CD4-positive, alpha-beta memory T cell (primary cell): ENCODE data around the gene ZDHHC11B. TPM values are rescaled to one million over a fixed set of nuclear protein-coding genes. Genes with fewer than 3 reads are reported as not detected.
"Not testable (repeated sequence)": the region's sequence is repeated elsewhere in the genome, so short reads cannot be mapped to it uniquely, and the experiment has no call there.

ENCODE experiments used
- CTCF ChIA-PET: fragments of 350-600 bp; sonication (Branson Sonifier 250); formaldehyde crosslinking; loops from one replicate; lab custom pipeline; 2021; ENCODE audit warnings: inconsistent platforms; ENCODE audit not compliant: partially characterized antibody; lab: Charles Lee
- POLR2A ChIA-PET: fragments of 350-600 bp; sonication (Branson Sonifier 250); formaldehyde crosslinking; loops from one replicate; lab custom pipeline; 2021; ENCODE audit not compliant: partially characterized antibody; lab: Charles Lee
- DNase-seq, 5 donors: peaks; one replicate each; pipeline versions ENCODE4 v3.0.0 to v3.0.0-alpha.2; 2020 to 2022; ENCODE audit warnings: mixed read lengths in 1 of 5
- H3K27ac ChIP-seq: one replicate; pipeline ENCODE4 v1.7.0; 2013; ENCODE audit warnings: low read depth, low read length
- H3K27me3 ChIP-seq: 2 replicates; pipeline ENCODE4 v1.7.0; 2013; ENCODE audit warnings: mild to moderate bottlenecking, low read length, moderate library complexity; ENCODE audit not compliant: insufficient read depth
- H3K36me3 ChIP-seq: 2 replicates; pipeline ENCODE4 v1.7.0; 2013; ENCODE audit warnings: mild to moderate bottlenecking, low read length, moderate library complexity; ENCODE audit not compliant: insufficient read depth
- H3K4me1 ChIP-seq: 2 replicates; pipeline ENCODE4 v1.7.0; 2013; ENCODE audit warnings: mild to moderate bottlenecking, low read length, moderate library complexity; ENCODE audit not compliant: insufficient read depth
- H3K4me3 ChIP-seq, 2 donors: one replicate each; pipeline ENCODE4 v1.7.0; 2013; ENCODE audit warnings: low read length in 2 of 2, mild to moderate bottlenecking in 1 of 2
- H3K9me3 ChIP-seq, 2 donors: one replicate each; pipeline ENCODE4 v1.7.0; 2013; ENCODE audit warnings: low read length in 2 of 2, control low read depth in 1 of 2; ENCODE audit not compliant: control insufficient read depth in 1 of 2
- H3K27ac Mint-ChIP-seq, 7 donors: one replicate each; pipeline ENCODE4 v1.8.0; 2020 to 2021; ENCODE audit warnings: mixed read lengths in 7 of 7, mild to moderate bottlenecking in 6 of 7, inconsistent platforms in 3 of 7, moderate library complexity in 3 of 7
- H3K27me3 Mint-ChIP-seq, 2 donors: one replicate each; pipeline ENCODE4 v1.8.0; 2020 to 2021; ENCODE audit warnings: mixed read lengths in 2 of 2
- H3K36me3 Mint-ChIP-seq, 2 donors: one replicate each; pipeline ENCODE4 v1.8.0; 2020 to 2021; ENCODE audit warnings: mixed read lengths in 2 of 2, inconsistent platforms in 1 of 2, mild to moderate bottlenecking in 1 of 2
- H3K4me1 Mint-ChIP-seq, 4 donors: one replicate each; pipeline ENCODE4 v1.8.0; 2020 to 2021; ENCODE audit warnings: mixed read lengths in 4 of 4, mild to moderate bottlenecking in 1 of 4
- H3K4me3 Mint-ChIP-seq, 8 donors: one replicate each; pipeline ENCODE4 v1.8.0; 2020 to 2021; ENCODE audit warnings: mixed read lengths in 8 of 8, mild to moderate bottlenecking in 7 of 8, moderate library complexity in 6 of 8, inconsistent platforms in 3 of 8
- H3K9me3 Mint-ChIP-seq, 8 donors: one replicate each; pipeline ENCODE4 v1.8.0; 2020 to 2021; ENCODE audit warnings: mixed read lengths in 8 of 8, mild to moderate bottlenecking in 5 of 8, inconsistent platforms in 3 of 8, moderate library complexity in 1 of 8
- intact Hi-C: fragments of 100-400 bp; cut with micrococcal nuclease; formaldehyde crosslinking; loops from one replicate; pipeline ENCODE4 v1.15.1; 2023
- polyA plus RNA-seq, 2 donors: library from polyadenylated mRNA; unstranded; fragments of 300-500 nt; fragmentation: Illumina TruSeq; gene quantifications; one replicate each; pipeline ENCODE4 v1.2.3, GENCODE V29; 2021
- total RNA-seq, 2 experiments: library from RNA; stranded (reverse); gene quantifications; one replicate each; pipeline ENCODE4 v1.2.3, GENCODE V29; 2021

ZDHHC11B gene
- total and polyA plus RNA-seq, 4 experiments from 2014 or later, result 0.75 to 8.1 (median 8.0) TPM; not detected in 1

DNA sequence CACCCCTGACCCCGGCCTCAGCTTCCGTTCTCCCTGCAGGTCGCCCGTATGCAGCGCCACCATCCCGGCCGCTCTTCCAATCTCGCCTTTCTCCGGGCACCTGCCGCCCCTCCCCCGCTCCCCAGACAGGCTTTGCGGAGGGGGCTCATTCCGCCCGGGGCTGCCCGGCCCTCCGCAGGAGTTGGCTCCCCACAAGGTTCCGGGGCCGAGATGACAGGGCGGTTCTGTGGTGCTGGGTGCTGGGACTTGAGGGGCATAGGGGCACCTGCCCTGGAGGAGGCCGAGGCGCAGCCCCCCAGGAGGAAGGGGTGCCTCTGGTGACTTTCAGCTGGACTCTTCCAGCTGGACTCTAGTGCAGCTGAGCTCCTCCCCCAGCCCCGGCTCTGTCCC is 90.5 kb downstream of the ZDHHC11B start:
- H3K27ac ChIP-seq, H3K36me3 ChIP-seq, H3K27me3 ChIP-seq, H3K27me3 Mint-ChIP-seq, H3K36me3 Mint-ChIP-seq, H3K27ac Mint-ChIP-seq, intact Hi-C loops, H3K9me3 ChIP-seq, H3K4me1 ChIP-seq, H3K4me3 ChIP-seq, H3K4me1 Mint-ChIP-seq, POLR2A ChIA-PET, CTCF ChIA-PET: not testable (repeated sequence)
- H3K9me3 Mint-ChIP-seq, result peaks cover 0 to 12% (median 8%) of the 10 kb centered on the region in 8 donors
- peak overlapping the region in 3 of 8 donors; percentile 34 to 63 (median 39) for H3K4me3 Mint-ChIP-seq
- peak in 1 of 5 donors; percentile 52 for DNase-seq

DNA sequence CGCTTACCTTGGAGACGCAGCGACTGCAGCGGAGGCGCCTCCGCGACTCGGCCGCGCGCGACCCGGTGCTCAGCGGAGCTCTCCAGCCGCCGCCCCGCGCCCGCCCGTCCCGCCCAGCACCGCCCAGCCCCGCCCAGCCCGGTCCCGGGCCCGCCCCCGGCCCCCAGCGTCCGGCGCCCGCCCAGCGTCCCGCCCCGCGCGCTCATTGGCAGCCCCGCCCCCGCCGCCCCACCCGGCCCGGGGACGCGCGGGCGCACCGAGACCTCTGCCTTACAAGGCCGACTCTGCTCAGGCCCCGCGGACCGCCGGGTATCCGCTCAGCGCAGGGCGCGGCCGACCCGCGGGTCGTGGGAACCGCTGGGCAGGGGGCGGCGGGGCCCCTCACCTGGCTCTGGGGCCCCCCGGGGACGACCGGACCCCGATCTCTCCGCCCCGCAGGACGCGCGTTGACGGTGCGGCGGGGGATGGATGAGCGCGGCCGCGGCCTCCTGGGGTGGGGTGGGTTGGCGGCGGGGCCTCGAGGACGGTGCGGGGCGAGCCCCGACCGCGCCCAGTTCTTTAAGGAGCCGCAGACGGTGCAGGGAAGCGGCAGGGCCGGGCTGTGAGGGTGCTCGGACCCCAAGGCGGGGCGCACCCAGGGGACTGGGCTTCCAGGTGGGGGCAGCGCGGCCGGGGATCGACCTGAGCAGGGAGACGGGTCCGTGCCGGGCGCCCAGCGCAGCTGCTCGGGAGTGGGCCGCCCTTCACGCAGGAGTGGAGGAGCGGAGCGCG is 91.1 kb downstream of the ZDHHC11B start, which contains the start of gene TPPP:
TSS of gene TPPP (minus strand) at position 82 of the 771 bp plus-strand sequence. CDS start 15,292 bp downstream, outside the sequence.
- POLR2A ChIA-PET, H3K36me3 ChIP-seq, H3K4me1 ChIP-seq, H3K9me3 ChIP-seq, H3K27me3 Mint-ChIP-seq, H3K9me3 Mint-ChIP-seq, CTCF ChIA-PET, H3K36me3 Mint-ChIP-seq, H3K4me1 Mint-ChIP-seq, H3K27me3 ChIP-seq: not testable (repeated sequence)
- Mint-ChIP-seq H3K4me3 (peak within 1 kb of the TSS; percentile 41 to 82 (median 81)), H3K27ac (peak within 1 kb of the TSS in 4 of 7 donors; percentile 27 to 86 (median 55))
- DNase-seq, result peak; percentile 76 to 82 (median 80)
- intact Hi-C loops, result loop anchor here (2.0 kb wide), 2 partner anchors 21 to 81 kb away; partner anchors contain the start of gene CEP72
- Histone ChIP-seq H3K4me3 (peak within 1 kb of the TSS in 1 of 2 donors; percentile 35), H3K27ac (peak within 1 kb of the TSS; percentile 26)

DNA sequence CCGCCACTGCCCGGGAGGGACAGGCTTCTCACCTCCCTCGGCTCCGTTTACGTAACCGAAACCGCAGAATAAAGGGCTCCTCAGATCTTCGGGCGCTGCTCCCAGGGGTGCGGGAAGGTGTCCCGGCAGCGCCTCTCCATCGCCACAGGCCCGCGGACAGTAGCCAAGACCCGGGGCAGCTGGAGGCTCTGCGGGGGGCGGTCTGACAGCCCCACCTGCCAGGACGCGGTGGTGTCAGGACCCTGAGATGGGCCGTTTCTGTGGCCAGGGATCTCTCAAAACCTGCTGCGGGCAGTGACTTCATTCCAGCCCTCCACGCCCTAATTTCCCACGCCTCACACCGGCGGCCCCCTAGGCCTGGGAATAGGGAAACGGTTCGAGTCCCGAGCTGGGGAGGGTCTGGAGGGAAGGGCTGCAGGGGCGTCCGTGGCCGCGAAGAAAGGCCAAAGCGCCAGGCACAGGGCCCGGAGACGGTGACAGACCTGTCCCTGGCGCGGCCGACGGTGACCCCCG is 91.9 kb downstream of the ZDHHC11B start:
- H3K4me1 ChIP-seq, POLR2A ChIA-PET, H3K9me3 ChIP-seq, H3K36me3 ChIP-seq, H3K9me3 Mint-ChIP-seq, H3K27me3 Mint-ChIP-seq, H3K4me1 Mint-ChIP-seq, H3K27me3 ChIP-seq, H3K36me3 Mint-ChIP-seq: not testable (repeated sequence)
- H3K4me3 Mint-ChIP-seq, result peak overlapping the region; percentile 41 to 82 (median 81)
- peak overlapping the region; percentile 26 for H3K27ac ChIP-seq
- CTCF ChIA-PET, result interaction anchor here (0.6 kb wide), 1 partner anchor 1100 kb away, joined by 3 read pairs; no protein-coding TSS in a partner anchor
- intact Hi-C loops, result loop anchor here (2.0 kb wide), 2 partner anchors 20 to 80 kb away; partner anchors contain the start of gene CEP72
- H3K27ac Mint-ChIP-seq, result peak overlapping the region in 2 of 7 donors; percentile 35 to 75
- DNase-seq, result peak; percentile 38 to 69 (median 44)
- H3K4me3 ChIP-seq, result peak overlapping the region in 1 of 2 donors; percentile 35

DNA sequence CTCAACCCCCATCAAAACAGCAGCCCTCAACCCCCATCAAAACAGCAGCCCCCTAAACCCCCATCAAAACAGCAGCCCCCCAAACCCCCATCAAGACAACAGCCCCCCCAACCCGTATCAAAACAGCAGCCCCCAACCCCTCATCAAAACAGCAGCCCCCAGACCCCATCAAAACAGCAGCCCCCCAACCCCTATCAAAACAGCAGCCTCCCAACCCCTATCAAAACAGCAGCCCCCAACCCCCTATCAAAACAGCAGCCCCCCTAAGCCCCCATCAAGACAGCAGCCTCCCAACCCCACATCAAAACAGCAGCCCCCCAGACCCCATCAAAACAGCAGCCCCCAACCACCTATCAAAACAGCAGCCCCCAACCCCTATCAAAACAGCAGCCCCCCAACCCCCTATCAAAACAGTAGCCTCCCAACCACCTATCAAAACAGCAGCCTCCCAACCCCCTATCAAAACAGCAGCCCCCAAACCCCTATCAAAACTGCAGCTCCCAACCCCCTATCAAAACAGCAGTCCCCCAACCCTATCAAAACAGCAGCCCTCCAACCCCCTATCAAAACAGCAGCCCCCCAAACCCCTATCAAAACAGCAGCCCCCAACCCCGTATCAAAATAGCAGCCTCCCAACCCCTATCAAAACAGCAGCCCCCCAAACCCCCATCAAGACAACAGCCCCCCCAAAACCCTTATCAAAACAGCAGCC is 92.6 kb downstream of the ZDHHC11B start:
- Histone ChIP-seq H3K4me1 (peaks cover 5% of the 10 kb centered on the region), H3K27ac (no peak overlapping the region), H3K4me3 (peak overlapping the region in 1 of 2 donors; percentile 35), H3K9me3 (no peaks in the 10 kb centered on the region), H3K36me3 (no peaks in the 10 kb centered on the region), H3K27me3 (no peaks in the 10 kb centered on the region)
- Mint-ChIP-seq H3K27me3 (peaks cover 0 to 1% of the 10 kb centered on the region in 2 donors), H3K9me3 (no peaks in the 10 kb centered on the region), H3K4me1 (peaks cover 0 to 5% (median 0%) of the 10 kb centered on the region in 4 donors), H3K4me3 (peak overlapping the region; percentile 41 to 82 (median 81)), H3K36me3 (no peaks in the 10 kb centered on the region), H3K27ac (peak overlapping the region in 4 of 7 donors; percentile 27 to 86 (median 55))
- peak in 1 of 5 donors; percentile 11 for DNase-seq
- POLR2A ChIA-PET, result no interaction called here
- intact Hi-C loops, result loop anchor here (2.0 kb wide), 2 partner anchors 19 to 79 kb away; partner anchors contain the start of gene CEP72
- CTCF ChIA-PET, result interaction anchor here (0.6 kb wide), 1 partner anchor 1101 kb away, joined by 3 read pairs; no protein-coding TSS in a partner anchor

DNA sequence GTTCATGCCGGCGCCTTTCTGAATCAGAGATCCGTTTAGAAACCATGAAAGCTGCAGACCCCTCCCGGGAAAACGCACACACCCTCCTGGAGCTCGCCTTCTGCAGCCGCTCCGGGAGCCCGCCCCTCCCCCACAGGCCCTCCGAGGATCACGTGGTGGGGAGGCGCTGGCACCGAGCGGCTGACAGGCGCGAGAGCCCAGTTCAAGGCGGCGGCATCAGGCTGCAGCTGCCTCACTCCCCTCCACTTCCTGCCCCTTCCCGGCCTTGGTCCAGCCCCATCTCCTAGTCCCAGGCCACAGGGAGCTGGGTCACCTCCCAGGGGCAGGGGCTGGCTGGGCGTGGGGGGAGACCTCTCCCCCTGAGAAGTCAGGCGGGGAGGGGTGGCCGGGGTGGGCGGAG is 93.5 kb downstream of the ZDHHC11B start:
- H3K27me3 ChIP-seq, H3K9me3 ChIP-seq, H3K4me3 Mint-ChIP-seq, H3K36me3 Mint-ChIP-seq, H3K4me3 ChIP-seq, DNase-seq, CTCF ChIA-PET, H3K36me3 ChIP-seq, H3K27me3 Mint-ChIP-seq, H3K9me3 Mint-ChIP-seq, H3K4me1 ChIP-seq, H3K27ac ChIP-seq, intact Hi-C loops, H3K27ac Mint-ChIP-seq, POLR2A ChIA-PET, H3K4me1 Mint-ChIP-seq: not testable (repeated sequence)

DNA sequence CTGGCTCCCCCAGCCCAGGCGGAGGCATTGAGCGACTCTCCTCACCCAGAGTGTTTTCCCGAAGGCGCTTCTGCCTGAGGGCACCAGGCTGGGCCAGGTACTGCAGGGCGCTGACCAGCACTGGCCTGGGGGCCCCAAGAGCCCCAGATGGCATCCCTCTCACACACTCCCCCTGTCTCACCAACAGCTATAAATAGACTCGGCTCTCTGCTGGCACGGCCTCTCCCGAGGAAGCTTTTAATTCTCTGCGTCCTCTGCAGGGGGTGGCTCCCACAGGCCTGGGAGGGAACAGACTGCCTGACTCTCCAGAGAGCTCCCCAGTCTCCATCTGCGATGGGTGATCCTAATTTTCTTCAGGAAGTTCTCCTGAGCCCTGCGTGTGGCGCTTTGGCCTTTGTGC is 94.2 kb downstream of the ZDHHC11B start:
- H3K27me3 Mint-ChIP-seq, H3K36me3 Mint-ChIP-seq, H3K9me3 ChIP-seq, H3K4me1 Mint-ChIP-seq, H3K27ac Mint-ChIP-seq, H3K4me3 ChIP-seq, DNase-seq, H3K27ac ChIP-seq, POLR2A ChIA-PET, intact Hi-C loops, H3K9me3 Mint-ChIP-seq, H3K4me3 Mint-ChIP-seq, CTCF ChIA-PET, H3K27me3 ChIP-seq, H3K36me3 ChIP-seq, H3K4me1 ChIP-seq: not testable (repeated sequence)

DNA sequence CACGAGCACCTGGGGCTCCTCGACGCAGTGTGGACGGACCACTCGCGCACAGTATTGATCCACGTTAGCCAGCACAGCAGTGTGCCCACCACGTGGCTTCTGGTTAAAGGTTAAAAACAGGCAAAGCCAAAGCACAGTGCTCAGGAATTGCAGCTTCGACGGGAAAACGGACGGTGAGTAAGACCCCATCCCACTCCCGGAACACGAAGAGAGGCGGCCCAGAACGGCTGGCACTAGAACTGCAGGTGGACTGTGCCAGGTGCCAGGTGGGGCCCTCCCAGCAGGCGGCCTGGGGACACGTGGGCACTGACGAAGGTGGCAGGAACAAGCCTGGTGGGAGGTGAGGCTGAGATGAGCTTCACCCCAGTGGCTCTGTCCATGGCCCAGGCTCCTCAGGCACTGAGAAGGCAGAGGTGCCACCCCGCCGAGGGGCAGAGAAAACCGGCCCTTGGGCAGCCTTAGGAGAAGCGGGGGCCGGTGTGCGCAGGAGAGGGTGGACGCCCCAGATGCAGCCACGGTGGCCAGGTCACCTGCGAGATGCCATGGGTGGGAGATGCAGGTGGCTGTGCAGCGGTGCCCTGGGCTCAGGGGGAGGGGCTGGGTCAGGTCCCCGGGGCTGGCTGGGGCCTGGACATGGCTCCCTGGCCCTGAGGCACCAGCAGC is 96.0 kb downstream of the ZDHHC11B start:
- H3K9me3 Mint-ChIP-seq, H3K27ac Mint-ChIP-seq, H3K4me3 ChIP-seq, H3K4me3 Mint-ChIP-seq, H3K36me3 ChIP-seq, H3K27me3 Mint-ChIP-seq, H3K4me1 Mint-ChIP-seq, intact Hi-C loops, H3K27ac ChIP-seq, H3K27me3 ChIP-seq, H3K9me3 ChIP-seq, POLR2A ChIA-PET, H3K4me1 ChIP-seq, CTCF ChIA-PET, H3K36me3 Mint-ChIP-seq: not testable (repeated sequence)
- peak in 1 of 5 donors; percentile 25 for DNase-seq
